ENCODE results near the gene LRP1-AS. TPM values are rescaled to one million over a fixed set of nuclear protein-coding genes. Genes with fewer than 3 reads are reported as not detected.

LRP1-AS gene
- total RNA-seq, 1 experiment from 2014 or later, result not detected

DNA sequence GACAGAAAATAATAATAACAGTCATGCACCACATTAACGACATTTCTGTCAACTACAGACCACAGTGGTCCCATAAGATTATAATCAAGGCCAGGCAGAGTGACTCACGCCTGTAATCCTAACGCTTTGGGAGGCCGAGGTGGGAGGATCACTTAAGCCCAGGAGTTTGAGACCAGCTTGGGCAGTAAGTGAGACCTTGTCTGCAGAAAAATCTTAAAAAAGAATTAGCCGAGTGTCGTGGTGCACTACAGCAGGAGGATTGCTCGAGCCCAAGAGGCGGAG, 49.9 kb downstream of the LRP1-AS start:
- no TSS peak for BruUV-seq (replicated peaks)
- no peak overlapping the region for H3K4me3 ChIP-seq (replicated peaks in 1 of 2; ENCODE audit: low read depth in 1 of 2, low read length in 2 of 2)
- no peaks in the 10 kb centered on the region for H3K27me3 ChIP-seq (ENCODE audit: insufficient read depth, low read length)
- H3K9me3 ChIP-seq (ENCODE audit: control insufficient read depth in 1 of 2, insufficient read depth in 1 of 2, low read depth in 1 of 2, low read length in 2 of 2), result no peaks in the 10 kb centered on the region
- ATAC-seq (no peak), DNase-seq (ENCODE audit: low read depth, low spot score) (no peak)
- no peak overlapping the region for H3K9ac ChIP-seq (ENCODE audit: low read length)
- no peak overlapping the region for H3K27ac ChIP-seq (ENCODE audit: low read depth, low read length)
- TF ChIP-seq POLR2A (IDR thresholded peaks at IDR 0.05; ENCODE audit: borderline replicate concordance, extremely low read depth, insufficient read depth, insufficient read length), result no peak
- TF ChIP-seq SIN3A (IDR thresholded peaks at IDR 0.05; ENCODE audit: low read depth), result no peak
- TF ChIP-seq SP1 (IDR thresholded peaks at IDR 0.05; ENCODE audit: low read depth), result no peak
- no peak for TF ChIP-seq SRF (IDR thresholded peaks at IDR 0.05; ENCODE audit: low read depth)
- TF ChIP-seq CEBPB (IDR thresholded peaks at IDR 0.05; ENCODE audit: low read depth), result no peak
- no peak overlapping the region for H2AFZ ChIP-seq (ENCODE audit: low read depth, low read length, poor library complexity, severe bottlenecking)
- H4K20me1 ChIP-seq (ENCODE audit: insufficient read depth), result no peaks in the 10 kb centered on the region
- peaks cover 44 to 62% of the 10 kb centered on the region in 2 experiments for H3K4me1 ChIP-seq (ENCODE audit: control insufficient read depth in 1 of 2, insufficient read depth in 2 of 2, low read length in 2 of 2)
- peaks cover 5% of the 10 kb centered on the region; the same call in 1 of the 2 replicates for H3K79me2 ChIP-seq (ENCODE audit: insufficient read depth, low read length)
- intact Hi-C loops (cut with micrococcal nuclease), result no loop called here
- ChIA-PET POLR2A (interaction anchor here (1.6 to 7.8 kb wide), 2 partner anchors 18 to 28 kb away, joined by 3 to 32 read pairs; partner anchors contain the start of gene NEMP1), CTCF (interaction anchor here (1.0 kb wide), 1 partner anchor 86 kb away, joined by 4 read pairs; no protein-coding TSS in a partner anchor), RAD21 (ENCODE audit: low non-redundant PET in 1 of 2, low total read pairs in 2 of 2, uncharacterized antibody in 2 of 2, unreplicated experiment in 2 of 2) (no interaction called here)
- H3K36me3 ChIP-seq (ENCODE audit: control insufficient read depth in 1 of 2, insufficient read depth in 2 of 2, low read length in 2 of 2), result peaks cover 15 to 17% of the 10 kb centered on the region in 2 experiments; a peak in 3 of 4 replicates
- H3K9me2 ChIP-seq (ENCODE audit: insufficient read depth), result no peaks in the 10 kb centered on the region
- H3K4me2 ChIP-seq (ENCODE audit: low read length), result no peak overlapping the region

DNA sequence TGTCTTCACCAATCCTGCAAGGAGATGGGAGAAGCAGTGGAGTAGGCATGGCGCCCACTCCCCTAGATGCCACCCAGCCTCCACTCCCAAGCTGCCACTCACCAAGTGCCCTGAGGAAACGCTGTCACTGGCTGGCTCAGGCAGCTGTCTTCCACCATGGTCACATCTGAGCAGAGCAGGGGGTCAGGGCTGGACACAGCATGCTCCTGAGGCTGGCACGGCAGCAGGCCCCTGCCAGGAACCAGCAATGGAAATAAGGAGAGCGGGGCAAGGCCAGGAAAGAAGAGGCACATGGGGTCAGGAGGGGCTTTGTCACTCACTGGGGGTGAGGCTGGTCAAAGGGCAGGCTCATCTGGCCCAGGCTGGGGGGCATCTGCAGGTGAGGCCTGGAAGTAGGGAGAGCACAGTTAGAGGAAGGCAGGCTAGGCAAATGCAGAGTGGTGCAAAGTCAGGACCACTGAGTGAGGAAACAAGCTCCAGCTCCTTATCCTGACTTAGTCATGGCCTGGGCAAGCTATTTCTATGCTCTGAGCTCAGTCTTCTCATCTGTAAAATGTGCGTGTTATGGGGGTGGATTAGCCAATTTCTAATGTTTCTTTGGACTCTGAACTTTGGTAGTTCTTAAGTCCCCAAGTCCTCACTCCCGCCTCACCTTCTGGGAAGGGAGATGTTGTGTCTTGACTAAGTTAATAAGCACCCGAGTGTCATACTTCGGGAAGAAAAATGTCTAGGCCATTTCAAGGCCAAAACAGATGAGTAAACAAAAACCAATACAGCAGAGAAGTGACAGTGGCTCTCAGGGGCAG, 50.5 kb downstream of the LRP1-AS start:
- peak overlapping the region; percentile 83 for H3K27ac ChIP-seq (ENCODE audit: low read depth, low read length)
- H3K36me3 ChIP-seq (ENCODE audit: control insufficient read depth in 1 of 2, insufficient read depth in 2 of 2, low read length in 2 of 2), result peaks cover 17 to 22% of the 10 kb centered on the region in 2 experiments; a peak in 3 of 4 replicates
- DNase-seq (ENCODE audit: low read depth, low spot score) (no peak), ATAC-seq (no peak)
- no peak overlapping the region for H3K4me3 ChIP-seq (replicated peaks in 1 of 2; ENCODE audit: low read depth in 1 of 2, low read length in 2 of 2)
- H3K9ac ChIP-seq (ENCODE audit: low read length), result no peak overlapping the region
- BruUV-seq (replicated peaks), result no TSS peak
- H3K79me2 ChIP-seq (ENCODE audit: insufficient read depth, low read length), result peaks cover 10% of the 10 kb centered on the region
- ChIA-PET CTCF (interaction anchor here (1.0 to 3.8 kb wide), 2 partner anchors 14 to 86 kb away, joined by 4 to 32 read pairs; partner anchors contain the start of gene STAT6), POLR2A (interaction anchor here (1.6 to 7.8 kb wide), 2 partner anchors 18 to 27 kb away, joined by 3 to 32 read pairs; partner anchors contain the start of gene NEMP1), RAD21 (ENCODE audit: low non-redundant PET in 1 of 2, low total read pairs in 2 of 2, uncharacterized antibody in 2 of 2, unreplicated experiment in 2 of 2) (no interaction called here)
- H2AFZ ChIP-seq (ENCODE audit: low read depth, low read length, poor library complexity, severe bottlenecking), result no peak overlapping the region
- H3K9me3 ChIP-seq (ENCODE audit: control insufficient read depth in 1 of 2, insufficient read depth in 1 of 2, low read depth in 1 of 2, low read length in 2 of 2), result no peaks in the 10 kb centered on the region
- peaks cover 40 to 62% of the 10 kb centered on the region in 2 experiments for H3K4me1 ChIP-seq (ENCODE audit: control insufficient read depth in 1 of 2, insufficient read depth in 2 of 2, low read length in 2 of 2)
- intact Hi-C loops (cut with micrococcal nuclease), result no loop called here
- peak overlapping the region; percentile 30; the same call in 1 of the 2 replicates for H3K4me2 ChIP-seq (ENCODE audit: low read length)
- H3K9me2 ChIP-seq (ENCODE audit: insufficient read depth), result no peaks in the 10 kb centered on the region
- no peaks in the 10 kb centered on the region for H3K27me3 ChIP-seq (ENCODE audit: insufficient read depth, low read length)
- H4K20me1 ChIP-seq (ENCODE audit: insufficient read depth), result no peaks in the 10 kb centered on the region
- no peak for TF ChIP-seq ZNF274 (IDR thresholded peaks at IDR 0.05; ENCODE audit: low read depth, low read length)
- no peak for TF ChIP-seq POLR2AphosphoS5 (IDR thresholded peaks at IDR 0.05; ENCODE audit: low read depth, low read length)
- TF ChIP-seq TCF7L2 (IDR thresholded peaks at IDR 0.05; ENCODE audit: borderline replicate concordance, extremely low read depth, insufficient read depth, insufficient read length), result no peak
- TF ChIP-seq, protein P1, sequence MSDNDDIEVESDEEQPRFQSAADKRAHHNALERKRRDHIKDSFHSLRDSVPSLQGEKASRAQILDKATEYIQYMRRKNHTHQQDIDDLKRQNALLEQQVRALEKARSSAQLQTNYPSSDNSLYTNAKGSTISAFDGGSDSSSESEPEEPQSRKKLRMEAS (IDR thresholded peaks at IDR 0.05), result no peak
- no peak for TF ChIP-seq ZFX (IDR thresholded peaks at IDR 0.05)
- no peak for TF ChIP-seq FOSL1 (IDR thresholded peaks at IDR 0.05; ENCODE audit: low read depth)
- no peak for TF ChIP-seq RAD21 (IDR thresholded peaks at IDR 0.05; ENCODE audit: low read depth)
- TF ChIP-seq, protein P2, sequence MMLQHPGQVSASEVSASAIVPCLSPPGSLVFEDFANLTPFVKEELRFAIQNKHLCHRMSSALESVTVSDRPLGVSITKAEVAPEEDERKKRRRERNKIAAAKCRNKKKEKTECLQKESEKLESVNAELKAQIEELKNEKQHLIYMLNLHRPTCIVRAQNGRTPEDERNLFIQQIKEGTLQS (IDR thresholded peaks at IDR 0.05), result no peak
- TF ChIP-seq SRF (IDR thresholded peaks at IDR 0.05; ENCODE audit: low read depth), result no peak
- TF ChIP-seq SIN3A (IDR thresholded peaks at IDR 0.05; ENCODE audit: low read depth), result no peak
- TF ChIP-seq POLR2A (IDR thresholded peaks at IDR 0.05; ENCODE audit: borderline replicate concordance, extremely low read depth, insufficient read depth, insufficient read length), result no peak
- no peak for TF ChIP-seq CBX3 (IDR thresholded peaks at IDR 0.05; ENCODE audit: low read depth)
- TF ChIP-seq, protein P3, sequence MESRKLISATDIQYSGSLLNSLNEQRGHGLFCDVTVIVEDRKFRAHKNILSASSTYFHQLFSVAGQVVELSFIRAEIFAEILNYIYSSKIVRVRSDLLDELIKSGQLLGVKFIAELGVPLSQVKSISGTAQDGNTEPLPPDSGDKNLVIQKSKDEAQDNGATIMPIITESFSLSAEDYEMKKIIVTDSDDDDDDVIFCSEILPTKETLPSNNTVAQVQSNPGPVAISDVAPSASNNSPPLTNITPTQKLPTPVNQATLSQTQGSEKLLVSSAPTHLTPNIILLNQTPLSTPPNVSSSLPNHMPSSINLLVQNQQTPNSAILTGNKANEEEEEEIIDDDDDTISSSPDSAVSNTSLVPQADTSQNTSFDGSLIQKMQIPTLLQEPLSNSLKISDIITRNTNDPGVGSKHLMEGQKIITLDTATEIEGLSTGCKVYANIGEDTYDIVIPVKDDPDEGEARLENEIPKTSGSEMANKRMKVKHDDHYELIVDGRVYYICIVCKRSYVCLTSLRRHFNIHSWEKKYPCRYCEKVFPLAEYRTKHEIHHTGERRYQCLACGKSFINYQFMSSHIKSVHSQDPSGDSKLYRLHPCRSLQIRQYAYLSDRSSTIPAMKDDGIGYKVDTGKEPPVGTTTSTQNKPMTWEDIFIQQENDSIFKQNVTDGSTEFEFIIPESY (IDR thresholded peaks at IDR 0.05; ENCODE audit: extremely low read depth, insufficient replicate concordance, low read length), result no peak

Data from HCT116 (cell line).